ENCODE results near the gene ZNF780B. TPM values are rescaled to one million over a fixed set of nuclear protein-coding genes. Genes with fewer than 3 reads are reported as not detected.

The ZNF780B gene
- total and polyA plus RNA-seq, 2 of the 8 experiments (the other 6 are each of a cell fraction or from before 2014, with no cell fraction given): 3.1 to 22.4 TPM

GRCh38 chr19:39986643-39987042, 69.4 kb downstream of the ZNF780B start:
- no peak overlapping the region for H2AFZ ChIP-seq (ENCODE audit: low read length)
- H2BK12ac ChIP-seq (ENCODE audit: low read depth, low read length): no peak overlapping the region
- no peaks in the 10 kb centered on the region for H4K20me1 ChIP-seq (replicated peaks in 1 of 2; ENCODE audit: control insufficient read depth in 1 of 2, insufficient read depth in 2 of 2, low read length in 2 of 2)
- no peak overlapping the region for H3K4me3 ChIP-seq (ENCODE audit: extremely low read depth in 1 of 4, insufficient read depth in 2 of 4, low read depth in 3 of 4, low read length in 4 of 4)
- no peak overlapping the region for H4K8ac ChIP-seq (ENCODE audit: extremely low read depth, insufficient read depth, low read length)
- no peak overlapping the region for H3K27ac ChIP-seq (ENCODE audit: low read depth, low read length)
- no peak overlapping the region for H3K14ac ChIP-seq (ENCODE audit: insufficient read length)
- no peak overlapping the region for H3K9ac ChIP-seq (replicated peaks in 1 of 4; ENCODE audit: extremely low read depth in 1 of 4, low read depth in 3 of 4, low read length in 3 of 4)
- no peak overlapping the region for H2BK15ac ChIP-seq (ENCODE audit: low read length)
- H3K18ac ChIP-seq (ENCODE audit: extremely low read depth, low read length): no peak overlapping the region
- no peaks in the 10 kb centered on the region for H3K27me3 ChIP-seq (replicated peaks in 1 of 4; ENCODE audit: control insufficient read depth in 3 of 4, extremely low read depth in 1 of 4, insufficient read depth in 3 of 4, low read length in 3 of 4)
- no peak overlapping the region for H2AK5ac ChIP-seq (ENCODE audit: low read depth, low read length)
- H4K91ac ChIP-seq (replicated peaks; ENCODE audit: insufficient read length, low read length): no peak overlapping the region
- H3K23me2 ChIP-seq (ENCODE audit: low read depth, low read length): no peaks in the 10 kb centered on the region
- CTCF ChIA-PET (ENCODE audit: partially characterized antibody): no interaction called here
- H3K36me3 ChIP-seq (ENCODE audit: control insufficient read depth in 2 of 4, insufficient read depth in 4 of 4, low read length in 3 of 4): peaks cover 0 to 20% (median 9%) of the 10 kb centered on the region in 4 experiments; a peak in 5 of 8 replicates
- H4K5ac ChIP-seq (ENCODE audit: insufficient read length, low read depth, low read length): no peak overlapping the region
- peaks cover 6 to 10% of the 10 kb centered on the region in 2 experiments; a peak in 3 of 4 replicates for H3K9me3 ChIP-seq (ENCODE audit: insufficient read depth in 2 of 2, low read depth in 1 of 2, low read length in 1 of 2)
- H3K79me1 ChIP-seq (ENCODE audit: low read depth, low read length): no peaks in the 10 kb centered on the region; the same call in 1 of the 2 replicates
- peaks cover 0 to 26% of the 10 kb centered on the region in 2 experiments; a peak in 2 of 4 replicates for H3K79me2 ChIP-seq (ENCODE audit: control insufficient read depth in 1 of 2, insufficient read depth in 2 of 2, low read length in 2 of 2)
- no peak overlapping the region for H3K4ac ChIP-seq (replicated peaks; ENCODE audit: insufficient read length, low read depth, low read length)
- no peak overlapping the region for H2BK5ac ChIP-seq (ENCODE audit: low read depth, low read length)
- no peak overlapping the region for H2BK20ac ChIP-seq (ENCODE audit: low read length)
- FAIRE-seq (no peak), DNase-seq (ENCODE audit: low read depth in 1 of 2, low spot score in 2 of 2) (no peak)
- H3K4me1 ChIP-seq (replicated peaks in 1 of 4; ENCODE audit: control insufficient read depth in 3 of 4, insufficient read depth in 4 of 4, low read length in 3 of 4): no peaks in the 10 kb centered on the region
- H3K56ac ChIP-seq (replicated peaks; ENCODE audit: insufficient read length, low read depth, low read length): no peak overlapping the region
- H3K4me2 ChIP-seq (ENCODE audit: insufficient read depth in 1 of 2, low read depth in 2 of 2, low read length in 2 of 2): no peak overlapping the region
- H3K23ac ChIP-seq (ENCODE audit: insufficient read length): no peak overlapping the region
- H2BK120ac ChIP-seq (replicated peaks; ENCODE audit: low read depth, low read length): no peak overlapping the region
- POLR2A ChIA-PET (ENCODE audit: partially characterized antibody): interaction anchor here (1.4 kb wide), 1 partner anchor 9 kb away, joined by 3 read pairs; no protein-coding TSS in a partner anchor
- no peak for TF ChIP-seq RAD21 (IDR thresholded peaks at IDR 0.05 in 1 of 2, conservative IDR thresholded peaks at IDR 0.05 in 1 of 2; ENCODE audit: low read depth in 2 of 2, low read length in 2 of 2)
- no peak for TF ChIP-seq JUN (IDR thresholded peaks at IDR 0.05; ENCODE audit: low read depth, low read length)
- no peak for TF ChIP-seq USF2 (IDR thresholded peaks at IDR 0.05; ENCODE audit: low read length)
- TF ChIP-seq ASH2L (IDR thresholded peaks at IDR 0.05; ENCODE audit: low read length): no peak
- TF ChIP-seq SP2 (IDR thresholded peaks at IDR 0.05; ENCODE audit: low read length): no peak
- TF ChIP-seq EGR1 (IDR thresholded peaks at IDR 0.05; ENCODE audit: borderline replicate concordance, low read depth, low read length): no peak
- TF ChIP-seq CEBPB (IDR thresholded peaks at IDR 0.05; ENCODE audit: low read depth, low read length): no peak
- TF ChIP-seq HDAC2 (IDR thresholded peaks at IDR 0.05; ENCODE audit: borderline replicate concordance in 1 of 2, low read depth in 2 of 2, low read length in 2 of 2): no peak
- no peak for TF ChIP-seq POU5F1 (IDR thresholded peaks at IDR 0.05; ENCODE audit: low read depth, low read length)
- no peak for TF ChIP-seq JUND (IDR thresholded peaks at IDR 0.05; ENCODE audit: low read length)
- TF ChIP-seq KDM1A (IDR thresholded peaks at IDR 0.05; ENCODE audit: borderline replicate concordance, low read length): no peak
- TF ChIP-seq HDAC6 (IDR thresholded peaks at IDR 0.05; ENCODE audit: low read depth, low read length): no peak
- TF ChIP-seq FOSL1 (IDR thresholded peaks at IDR 0.05; ENCODE audit: insufficient read depth, low read depth, low read length): no peak
- TF ChIP-seq EZH2 (IDR thresholded peaks at IDR 0.05; ENCODE audit: low read depth, low read length, severe bottlenecking): no peak

Data from H1 (cell line).